Neutrophil (primary cell): Measurements from ENCODE around the gene ECHS1.

Experiments
- H3K27ac ChIP-seq: fragments of 200-600 bp; sonication (generic); 2 replicates; pipeline ENCODE4 v1.5.1; 2016; ENCODE audit warnings: mild to moderate bottlenecking, moderate library complexity
- H3K27me3 ChIP-seq: fragments of 200-600 bp; sonication (generic); 2 replicates; pipeline ENCODE4 v1.6.0; 2016; ENCODE audit warnings: mild to moderate bottlenecking
- H3K36me3 ChIP-seq: fragments of 200-600 bp; sonication (generic); 2 replicates; pipeline ENCODE4 v1.5.1; 2017
- H3K4me1 ChIP-seq, 2 experiments: fragments of 200-600 bp in 1 of 2; sonication (generic) in 1 of 2; 1 replicate in 1 of 2; 2 replicates in 1 of 2; pipeline versions ENCODE4 v1.5.1 to v1.6.1; 2013 to 2016; ENCODE audit warnings: low read depth in 1 of 2, low read length in 1 of 2, mild to moderate bottlenecking in 1 of 2, moderate library complexity in 1 of 2; ENCODE audit not compliant: control insufficient read depth in 1 of 2, insufficient read depth in 1 of 2
- H3K4me3 ChIP-seq, 2 experiments: fragments of 200-600 bp in 1 of 2; sonication (generic) in 1 of 2; 1 replicate in 1 of 2; 2 replicates in 1 of 2; pipeline ENCODE4 v1.5.1; 2013 to 2016; ENCODE audit warnings: low read depth in 1 of 2, low read length in 1 of 2, mild to moderate bottlenecking in 1 of 2, moderate library complexity in 1 of 2
- H3K9me3 ChIP-seq: fragments of 200-600 bp; sonication (generic); 2 replicates; pipeline ENCODE4 v1.5.1; 2016
- CTCF ChIP-seq: fragments of 200-600 bp; sonication (generic); IDR thresholded peaks from 2 replicates; pipeline ENCODE4 v1.5.1; 2016; ENCODE audit warnings: antibody characterized with exemption

ECHS1 gene

DNA sequence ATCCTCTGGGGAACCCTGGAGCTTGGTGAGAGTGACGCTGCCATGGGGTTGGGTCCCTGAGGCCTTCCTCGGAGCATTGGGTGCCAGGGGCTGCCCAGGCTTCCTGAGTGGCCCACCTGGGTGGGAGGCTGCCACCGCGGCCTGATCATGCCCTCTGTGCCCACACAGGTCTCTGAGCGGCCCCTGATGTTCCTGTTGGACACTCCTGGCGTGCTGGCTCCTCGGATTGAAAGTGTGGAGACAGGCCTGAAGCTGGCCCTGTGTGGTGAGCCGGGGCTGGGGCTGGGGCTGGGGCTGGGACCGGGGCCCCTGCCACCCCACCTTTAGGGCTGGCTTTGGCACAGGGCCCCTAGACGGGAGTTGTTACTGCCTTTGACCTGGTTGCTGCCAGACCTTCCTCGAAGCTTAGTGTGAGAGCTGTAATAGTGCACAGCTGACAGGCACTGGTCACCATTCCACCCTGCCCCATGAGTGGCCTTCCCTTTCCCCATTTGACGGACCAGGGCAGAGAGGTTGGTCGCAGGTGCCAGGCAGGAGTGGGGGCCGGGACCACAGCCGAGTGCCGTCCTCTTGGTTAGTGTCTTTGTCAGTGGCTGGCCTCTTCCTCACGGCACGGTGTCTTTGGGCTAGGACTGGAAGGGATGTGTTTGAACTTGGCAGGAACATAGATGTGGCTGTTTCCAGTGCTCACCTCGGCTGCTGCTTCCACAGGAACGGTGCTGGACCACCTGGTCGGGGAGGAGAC is 29.0 kb upstream of the ECHS1 start:
- H3K36me3 ChIP-seq, result peaks cover 58% of the 10 kb centered on the region

DNA sequence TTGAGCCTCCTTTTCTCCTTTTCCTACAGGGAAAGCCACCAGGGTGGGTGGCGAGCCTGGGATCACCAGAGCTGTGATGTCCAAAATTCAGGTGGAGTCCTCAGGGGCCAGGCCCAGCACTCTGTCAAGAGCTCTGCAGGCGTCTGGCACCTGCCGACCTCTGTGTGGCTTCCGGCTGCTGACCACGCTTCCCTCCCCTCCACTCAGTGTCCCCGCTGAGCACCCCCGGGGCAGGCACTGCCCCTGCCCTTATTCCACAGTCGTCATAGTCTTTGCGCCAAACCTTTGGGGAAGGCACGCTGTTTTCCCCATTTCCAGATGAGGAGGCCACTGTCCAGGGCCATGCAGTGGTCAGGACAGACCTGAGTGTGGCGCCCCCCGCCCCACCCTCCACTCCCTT is 28.3 kb upstream of the ECHS1 start:
- Histone ChIP-seq H3K36me3 (peaks cover 58% of the 10 kb centered on the region), H3K27me3 (no peaks in the 10 kb centered on the region), H3K9me3 (no peaks in the 10 kb centered on the region), H3K4me3 (no peak overlapping the region), H3K4me1 (no peaks in the 10 kb centered on the region), H3K27ac (no peak overlapping the region)
- no peak for TF ChIP-seq CTCF

More for the DNA sequence above, 29.0 kb upstream of the ECHS1 start:
- Histone ChIP-seq H3K4me1 (no peaks in the 10 kb centered on the region), H3K9me3 (no peaks in the 10 kb centered on the region), H3K27me3 (no peaks in the 10 kb centered on the region), H3K4me3 (no peak overlapping the region), H3K27ac (no peak overlapping the region)
- TF ChIP-seq CTCF, result no peak

DNA sequence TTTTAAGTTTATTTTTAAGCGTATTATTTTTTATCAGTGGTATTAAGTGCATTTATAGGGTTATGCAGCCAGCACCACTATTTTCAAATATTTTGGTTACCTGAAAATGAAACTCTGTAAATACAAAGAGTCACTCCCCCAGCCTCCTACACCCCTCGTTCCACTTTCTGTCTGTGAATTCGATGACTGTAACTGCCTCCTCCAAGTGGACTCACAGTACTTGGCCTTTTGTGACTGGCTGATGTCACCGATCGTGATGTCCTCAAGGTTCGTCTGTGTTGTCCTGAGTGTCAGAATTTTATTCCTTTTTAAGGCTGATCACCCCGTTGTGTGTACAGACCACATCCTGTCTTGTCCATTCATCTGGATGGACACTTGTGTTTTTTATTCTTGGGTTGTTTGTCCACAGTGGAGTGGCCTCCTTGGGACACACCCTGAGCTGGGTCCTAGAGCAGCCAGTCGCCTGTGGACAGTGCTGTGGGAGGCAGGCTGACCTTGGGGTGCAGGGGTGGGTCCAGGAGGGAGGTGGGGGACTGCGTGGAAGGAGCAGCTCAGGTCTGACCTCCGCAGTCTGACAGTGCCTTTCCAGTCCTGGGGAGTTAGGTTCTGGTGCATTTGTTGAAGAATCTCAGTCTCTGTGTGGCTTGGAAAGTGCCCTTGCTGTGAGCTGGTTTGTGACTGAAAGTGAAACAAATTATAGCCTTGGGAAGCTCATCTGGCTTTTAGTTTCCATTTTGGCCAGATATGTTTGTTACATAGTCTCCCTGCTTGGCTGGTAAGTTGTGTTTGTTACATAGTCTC is 27.7 kb upstream of the ECHS1 start:
- H3K4me3 ChIP-seq, result no peak overlapping the region
- no peaks in the 10 kb centered on the region for H3K27me3 ChIP-seq
- no peaks in the 10 kb centered on the region for H3K4me1 ChIP-seq
- no peak for TF ChIP-seq CTCF
- H3K36me3 ChIP-seq, result peaks cover 54% of the 10 kb centered on the region
- H3K27ac ChIP-seq, result no peak overlapping the region
- no peaks in the 10 kb centered on the region for H3K9me3 ChIP-seq

GRCh38 chr10:133399123-133399601 is 26.0 kb upstream of the ECHS1 start:
- TF ChIP-seq CTCF, result no peak
- peaks cover 47% of the 10 kb centered on the region for H3K36me3 ChIP-seq
- no peak overlapping the region for H3K4me3 ChIP-seq
- H3K4me1 ChIP-seq, result peaks cover 7 to 8% of the 10 kb centered on the region in 2 experiments
- no peak overlapping the region for H3K27ac ChIP-seq
- H3K27me3 ChIP-seq, result no peaks in the 10 kb centered on the region
- no peaks in the 10 kb centered on the region for H3K9me3 ChIP-seq

DNA sequence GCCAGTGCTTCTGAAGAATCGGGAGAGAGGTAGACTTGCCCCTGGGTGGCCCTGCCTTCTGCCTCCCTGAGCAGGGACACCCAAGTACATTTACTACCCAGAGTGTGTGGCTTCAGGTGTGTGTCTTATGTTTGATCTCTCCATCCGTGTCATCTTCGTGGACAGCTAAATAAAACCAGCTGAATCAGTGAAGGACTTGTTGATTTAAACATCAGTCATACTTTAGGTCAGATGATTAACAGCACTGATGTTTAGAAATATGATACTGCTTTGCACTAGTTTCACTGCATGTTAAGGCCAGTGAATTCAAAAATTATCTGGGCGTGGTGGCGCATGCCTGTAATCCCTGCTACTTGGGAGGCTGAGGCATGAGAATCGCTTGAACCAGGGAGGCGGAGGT is 24.8 kb upstream of the ECHS1 start:
- Histone ChIP-seq H3K27ac (no peak overlapping the region), H3K27me3 (no peaks in the 10 kb centered on the region), H3K9me3 (no peaks in the 10 kb centered on the region), H3K4me1 (peaks cover 13 to 16% of the 10 kb centered on the region in 2 experiments), H3K36me3 (peaks cover 41% of the 10 kb centered on the region), H3K4me3 (no peak overlapping the region)
- no peak for TF ChIP-seq CTCF
